NB4 (cell line): ENCODE measurements around the gene CABP4.

Experiments
- CTCF ChIP-seq: IDR thresholded peaks from one replicate; pipeline ENCODE4 v1.5.1; 2012; ENCODE audit warnings: low read depth, low read length
- MYC ChIP-seq: IDR thresholded peaks from 2 replicates; pipeline ENCODE4 v1.6.1; 2011; ENCODE audit warnings: low read depth, low read length
- POLR2A ChIP-seq: IDR thresholded peaks from 2 replicates; pipeline ENCODE4 v1.6.1; 2011; ENCODE audit warnings: mild to moderate bottlenecking; ENCODE audit not compliant: insufficient read length; ENCODE audit errors: extremely low read depth
- TF ChIP-seq, protein P1 (sequence below): IDR thresholded peaks from 2 replicates; pipeline ENCODE4 v1.6.1; 2011; ENCODE audit warnings: low read depth, low read length

GRCh38 chr11:67495234-67496005 is 40.3 kb downstream of the CABP4 start:
- TF ChIP-seq CTCF (no peak), MYC (no peak), POLR2A (no peak)
- TF ChIP-seq, protein P1, sequence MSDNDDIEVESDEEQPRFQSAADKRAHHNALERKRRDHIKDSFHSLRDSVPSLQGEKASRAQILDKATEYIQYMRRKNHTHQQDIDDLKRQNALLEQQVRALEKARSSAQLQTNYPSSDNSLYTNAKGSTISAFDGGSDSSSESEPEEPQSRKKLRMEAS = no peak
